ENCODE measurements around the gene PTP4A2. TPM values are rescaled to one million over a fixed set of nuclear protein-coding genes. Genes with fewer than 3 reads are reported as not detected.

PTP4A2 gene
- total and polyA plus RNA-seq, 4 experiments from 2014 or later: 254 to 529 (median 339) TPM

DNA sequence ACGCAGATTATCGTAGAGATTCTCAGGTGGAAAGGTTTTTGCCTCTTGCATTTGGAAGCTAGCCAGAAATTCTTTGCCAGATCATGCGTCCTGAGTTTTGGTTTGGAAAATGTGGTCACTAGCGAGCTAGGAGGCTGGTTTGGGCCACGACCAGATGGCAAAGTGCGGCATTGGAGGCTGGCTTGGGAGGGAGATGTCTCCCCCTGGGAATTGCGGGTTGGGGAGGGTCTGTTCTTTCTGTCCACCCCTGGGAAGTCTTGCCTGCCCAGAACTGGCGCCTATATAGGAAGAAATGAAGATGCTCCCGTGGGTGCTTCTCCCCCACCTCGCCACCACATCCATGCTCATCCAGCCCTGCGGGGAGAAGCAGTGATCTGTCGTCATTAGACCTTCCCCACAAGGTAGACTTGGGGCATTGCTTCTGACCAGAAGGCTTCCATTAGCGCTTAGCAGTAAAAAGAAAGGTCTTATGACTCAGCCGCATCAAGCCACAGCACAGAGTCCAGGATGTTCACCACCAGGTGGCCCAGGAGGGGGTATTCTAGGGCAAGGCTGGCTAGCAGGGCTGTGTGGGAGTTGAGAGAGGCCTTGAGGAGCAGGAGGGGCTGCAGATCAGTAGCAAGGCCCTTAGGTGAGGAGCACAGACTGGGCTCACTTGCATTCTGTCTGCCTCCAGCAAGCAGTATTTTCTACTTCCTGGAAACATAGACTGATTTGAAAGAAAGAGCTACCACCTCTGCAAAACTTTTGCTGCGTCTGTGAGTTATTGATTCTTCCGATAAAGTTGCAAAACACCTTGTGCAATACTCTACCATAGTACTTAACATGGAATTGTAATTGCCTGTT is 1.5 kb upstream of the PTP4A2 start:
- Histone ChIP-seq H3K9me3 (ENCODE audit: control insufficient read depth in 1 of 2, low read length in 2 of 2) (no peaks in the 10 kb centered on the region), H3K27ac (ENCODE audit: low read depth, low read length) (peak overlapping the region; percentile 70), H3K27me3 (ENCODE audit: insufficient read depth, low read length) (no peaks in the 10 kb centered on the region), H3K4me1 (ENCODE audit: insufficient read depth, low read length) (peaks cover 77% of the 10 kb centered on the region), H3K4me3 (ENCODE audit: low read length in 2 of 2) (peak overlapping the region; percentile 23 to 57), H3K36me3 (ENCODE audit: insufficient read depth, low read length) (no peaks in the 10 kb centered on the region)
- peak overlapping the region; percentile 77 to 90 (median 86) for H3K4me3 Mint-ChIP-seq
- peaks cover 7 to 26% of the 10 kb centered on the region in 2 donors for H3K36me3 Mint-ChIP-seq
- peak; percentile 73 to 94 (median 75) for DNase-seq
- peak overlapping the region; percentile 94 to 98 (median 97) for H3K27ac Mint-ChIP-seq
- intact Hi-C loops (cut with micrococcal nuclease): loop anchor here (1.0 to 5.0 kb wide), 10 partner anchors 17 to 1182 kb away; partner anchors contain the start of genes ADGRB2, KHDRBS1, KPNA6 and LAPTM5
- ChIA-PET POLR2A (ENCODE audit: partially characterized antibody) (interaction anchor here (0.7 to 14.9 kb wide), 23 partner anchors 8 to 382 kb away, joined by 3 to 545 read pairs (median 7); partner anchors contain the start of genes KHDRBS1, PEF1 and SPOCD1), CTCF (ENCODE audit: partially characterized antibody) (interaction anchor here (0.6 to 10.5 kb wide), 22 partner anchors 10 to 150 kb away, joined by 3 to 208 read pairs (median 3); no protein-coding TSS in a partner anchor)
- H3K9me3 Mint-ChIP-seq: peaks cover 0 to 3% (median 0%) of the 10 kb centered on the region in 8 donors
- peaks cover 44 to 88% (median 63%) of the 10 kb centered on the region in 4 donors for H3K4me1 Mint-ChIP-seq
- no peaks in the 10 kb centered on the region for H3K27me3 Mint-ChIP-seq

DNA sequence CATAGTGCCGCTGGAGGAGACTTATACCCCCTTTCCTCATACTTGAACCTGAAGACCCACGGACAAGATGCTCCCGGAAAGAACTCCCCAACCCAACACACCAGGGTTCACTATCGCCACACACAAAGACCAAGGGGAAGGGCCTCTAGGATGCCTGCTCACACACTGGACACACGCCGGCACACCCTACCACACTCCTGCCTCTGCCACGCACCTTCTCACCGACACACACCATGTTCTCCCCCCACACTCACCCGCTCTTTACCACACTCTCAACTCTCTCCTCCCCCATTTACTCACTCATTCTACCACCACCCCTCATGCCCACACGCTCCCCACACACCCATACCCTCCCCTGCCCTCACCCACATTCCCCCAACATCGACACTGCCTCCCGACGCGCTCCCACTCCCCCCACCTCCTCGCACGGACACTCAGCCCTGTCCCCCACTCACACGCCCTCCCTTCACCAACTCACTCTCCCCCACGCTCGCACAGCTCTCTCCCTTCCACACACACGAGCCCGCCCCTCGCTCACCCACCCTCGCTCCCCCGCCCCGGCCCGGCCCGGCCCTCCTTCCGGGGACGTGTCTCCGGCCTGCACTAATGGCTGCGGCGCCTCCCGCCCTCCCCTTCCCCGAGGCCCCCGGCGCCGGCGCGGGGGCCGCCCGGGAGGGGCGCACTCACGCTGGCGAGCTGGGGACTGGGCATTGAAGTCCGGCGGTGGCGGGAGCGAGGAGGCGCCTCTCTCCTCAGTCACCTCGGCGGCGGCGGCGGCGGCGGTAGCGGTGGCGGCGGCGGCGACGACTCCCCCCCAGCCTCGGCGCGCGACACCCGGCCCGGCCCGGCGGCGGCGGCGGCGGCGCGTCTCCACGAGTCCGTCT is 626 bp downstream of the PTP4A2 start:
- Histone ChIP-seq H3K27ac (ENCODE audit: low read depth, low read length) (peak overlapping the region; percentile 70), H3K9me3 (ENCODE audit: control insufficient read depth in 1 of 2, low read length in 2 of 2) (no peaks in the 10 kb centered on the region), H3K4me3 (ENCODE audit: low read length in 2 of 2) (peak overlapping the region; percentile 43 to 95), H3K4me1 (ENCODE audit: insufficient read depth, low read length) (peaks cover 77% of the 10 kb centered on the region), H3K36me3 (ENCODE audit: insufficient read depth, low read length) (no peaks in the 10 kb centered on the region), H3K27me3 (ENCODE audit: insufficient read depth, low read length) (no peaks in the 10 kb centered on the region)
- POLR2A ChIA-PET (ENCODE audit: partially characterized antibody): interaction anchor here (0.7 to 14.9 kb wide), 25 partner anchors 8 to 177 kb away, joined by 3 to 545 read pairs (median 5); partner anchors contain the start of genes KHDRBS1, KPNA6, SPOCD1 and TMEM39B
- Mint-ChIP-seq H3K9me3 (peaks cover 0 to 3% (median 0%) of the 10 kb centered on the region in 8 donors), H3K4me3 (peak overlapping the region; percentile 92 to 100 (median 98)), H3K4me1 (peaks cover 46 to 88% (median 64%) of the 10 kb centered on the region in 4 donors), H3K27ac (peak overlapping the region; percentile 91 to 97 (median 95)), H3K36me3 (peaks cover 7 to 26% of the 10 kb centered on the region in 2 donors), H3K27me3 (no peaks in the 10 kb centered on the region)
- intact Hi-C loops (cut with micrococcal nuclease): loop anchor here (1.0 to 5.0 kb wide), 7 partner anchors 15 to 870 kb away; partner anchors contain the start of genes ADGRB2, KHDRBS1 and PUM1
- DNase-seq: peak; percentile 77 to 88 (median 80)
- CTCF ChIA-PET (ENCODE audit: partially characterized antibody): interaction anchor here (1.5 to 10.5 kb wide), 7 partner anchors 8 to 122 kb away, joined by 3 to 208 read pairs (median 9); no protein-coding TSS in a partner anchor

GRCh38 chr1:31936981-31937299 is 1.2 kb downstream of the PTP4A2 start:
- H3K27ac Mint-ChIP-seq: peak overlapping the region; percentile 91 to 97 (median 95)
- H3K4me1 ChIP-seq (ENCODE audit: insufficient read depth, low read length): peaks cover 77% of the 10 kb centered on the region
- no peaks in the 10 kb centered on the region for H3K27me3 Mint-ChIP-seq
- H3K27me3 ChIP-seq (ENCODE audit: insufficient read depth, low read length): no peaks in the 10 kb centered on the region
- intact Hi-C loops (cut with micrococcal nuclease): loop anchor here (1.0 to 5.0 kb wide), 5 partner anchors 14 to 870 kb away; partner anchors contain the start of genes ADGRB2 and PUM1
- H3K36me3 Mint-ChIP-seq: peaks cover 7 to 26% of the 10 kb centered on the region in 2 donors
- ChIA-PET CTCF (ENCODE audit: partially characterized antibody) (interaction anchor here (1.8 to 10.5 kb wide), 2 partner anchors 23 to 28 kb away, joined by 8 to 208 read pairs; no protein-coding TSS in a partner anchor), POLR2A (ENCODE audit: partially characterized antibody) (interaction anchor here (1.1 to 14.9 kb wide), 7 partner anchors 12 to 110 kb away, joined by 3 to 545 read pairs (median 32); partner anchors contain the start of gene KHDRBS1)
- peak overlapping the region; percentile 70 for H3K27ac ChIP-seq (ENCODE audit: low read depth, low read length)
- peak overlapping the region; percentile 92 to 100 (median 98) for H3K4me3 Mint-ChIP-seq
- peaks cover 48 to 88% (median 64%) of the 10 kb centered on the region in 4 donors for H3K4me1 Mint-ChIP-seq
- peak overlapping the region; percentile 43 to 95 for H3K4me3 ChIP-seq (ENCODE audit: low read length in 2 of 2)
- H3K36me3 ChIP-seq (ENCODE audit: insufficient read depth, low read length): no peaks in the 10 kb centered on the region
- DNase-seq: no peak
- H3K9me3 ChIP-seq (ENCODE audit: control insufficient read depth in 1 of 2, low read length in 2 of 2): no peaks in the 10 kb centered on the region
- H3K9me3 Mint-ChIP-seq: peaks cover 0 to 3% (median 0%) of the 10 kb centered on the region in 8 donors

- peak overlapping the region; percentile 92 to 100 (median 98) for H3K4me3 Mint-ChIP-seq
- peaks cover 52 to 88% (median 68%) of the 10 kb centered on the region in 4 donors for H3K4me1 Mint-ChIP-seq
- H3K27ac ChIP-seq (ENCODE audit: low read depth, low read length): peak overlapping the region; percentile 70
- H3K4me3 ChIP-seq (ENCODE audit: low read length in 2 of 2): peak overlapping the region; percentile 43 to 95
- H3K9me3 Mint-ChIP-seq: peaks cover 0 to 3% (median 0%) of the 10 kb centered on the region in 8 donors
- DNase-seq: no peak
- CTCF ChIA-PET (ENCODE audit: partially characterized antibody): interaction anchor here (0.8 to 10.5 kb wide), 5 partner anchors 8 to 120 kb away, joined by 3 to 208 read pairs (median 17); partner anchors contain the start of gene SPOCD1
- H3K4me1 ChIP-seq (ENCODE audit: insufficient read depth, low read length): peaks cover 77% of the 10 kb centered on the region
- H3K36me3 ChIP-seq (ENCODE audit: insufficient read depth, low read length): no peaks in the 10 kb centered on the region
- H3K27me3 ChIP-seq (ENCODE audit: insufficient read depth, low read length): no peaks in the 10 kb centered on the region
- no peaks in the 10 kb centered on the region for H3K27me3 Mint-ChIP-seq
- no peaks in the 10 kb centered on the region for H3K9me3 ChIP-seq (ENCODE audit: control insufficient read depth in 1 of 2, low read length in 2 of 2)
- POLR2A ChIA-PET (ENCODE audit: partially characterized antibody): interaction anchor here (2.1 to 14.9 kb wide), 4 partner anchors 8 to 109 kb away, joined by 10 to 545 read pairs (median 132); no protein-coding TSS in a partner anchor
- peaks cover 7 to 26% of the 10 kb centered on the region in 2 donors for H3K36me3 Mint-ChIP-seq
- intact Hi-C loops (cut with micrococcal nuclease): loop anchor here (2.0 to 5.0 kb wide), 4 partner anchors 14 to 869 kb away; partner anchors contain the start of genes ADGRB2 and PUM1
- peak overlapping the region; percentile 91 to 97 (median 95) for H3K27ac Mint-ChIP-seq
Observed at GRCh38 chr1:31936278-31936980, 1.7 kb downstream of the PTP4A2 start.

GRCh38 chr1:31934706-31935629 is 3.2 kb downstream of the PTP4A2 start:
- Histone ChIP-seq H3K27me3 (ENCODE audit: insufficient read depth, low read length) (no peaks in the 10 kb centered on the region), H3K36me3 (ENCODE audit: insufficient read depth, low read length) (no peaks in the 10 kb centered on the region), H3K9me3 (ENCODE audit: control insufficient read depth in 1 of 2, low read length in 2 of 2) (no peaks in the 10 kb centered on the region), H3K4me1 (ENCODE audit: insufficient read depth, low read length) (peaks cover 78% of the 10 kb centered on the region), H3K4me3 (ENCODE audit: low read length in 2 of 2) (peak overlapping the region; percentile 43 to 95), H3K27ac (ENCODE audit: low read depth, low read length) (peak overlapping the region; percentile 70)
- ChIA-PET POLR2A (ENCODE audit: partially characterized antibody) (interaction anchor here (0.7 to 14.9 kb wide), 15 partner anchors 9 to 386 kb away, joined by 3 to 545 read pairs (median 4); partner anchors contain the start of gene KPNA6), CTCF (ENCODE audit: partially characterized antibody) (interaction anchor here (0.6 to 4.2 kb wide), 17 partner anchors 9 to 146 kb away, joined by 3 to 45 read pairs (median 4); partner anchors contain the start of gene SPOCD1)
- DNase-seq: peak in 2 of 5 donors; percentile 44 to 77
- Mint-ChIP-seq H3K4me1 (peaks cover 58 to 90% (median 71%) of the 10 kb centered on the region in 4 donors), H3K27ac (peak overlapping the region; percentile 91 to 97 (median 95)), H3K9me3 (peaks cover 0 to 3% (median 0%) of the 10 kb centered on the region in 8 donors), H3K36me3 (peaks cover 7 to 28% of the 10 kb centered on the region in 2 donors), H3K27me3 (no peaks in the 10 kb centered on the region), H3K4me3 (peak overlapping the region; percentile 92 to 100 (median 98))
- intact Hi-C loops (cut with micrococcal nuclease): loop anchor here (1.0 to 5.0 kb wide), 4 partner anchors 9 to 868 kb away; partner anchors contain the start of genes ADGRB2 and PUM1
